HCT116 (cell line): ENCODE measurements around the gene ATP5F1D.

Source experiments
- EZH2 ChIP-seq: fragments of 200-600 bp; sonication (generic); IDR thresholded peaks from 2 replicates; pipeline ENCODE4 v1.6.1; 2017; ENCODE audit warnings: antibody characterized with exemption, mixed run types
- JUND ChIP-seq: IDR thresholded peaks from 2 replicates; pipeline ENCODE4 v1.6.1; 2012
- POLR2A ChIP-seq: IDR thresholded peaks from 2 replicates; pipeline ENCODE4 v1.7.0; 2011; ENCODE audit warnings: borderline replicate concordance; ENCODE audit not compliant: insufficient read depth, insufficient read length; ENCODE audit errors: extremely low read depth
- POLR2AphosphoS5 ChIP-seq: IDR thresholded peaks from 2 replicates; pipeline ENCODE4 v1.6.1; 2011; ENCODE audit warnings: mild to moderate bottlenecking, low read depth, low read length, moderate library complexity
- TF ChIP-seq, protein P1 (sequence below): IDR thresholded peaks from 2 replicates; pipeline ENCODE4 v1.6.1; 2012
- TF ChIP-seq, protein P2 (sequence below), 3 experiments: fragments of 200-600 bp in 1 of 3; sonication (generic) in 1 of 3; IDR thresholded peaks in 2 of 3; conservative IDR thresholded peaks in 1 of 3; 2 replicates each; pipeline ENCODE4 v1.5.1; 2012 to 2017; ENCODE audit warnings: low read depth in 2 of 3, low read length in 2 of 3, antibody characterized with exemption in 1 of 3, borderline replicate concordance in 1 of 3, control low read depth in 1 of 3, mild to moderate bottlenecking in 1 of 3, mixed read lengths in 1 of 3, mixed run types in 1 of 3, moderate library complexity in 1 of 3; ENCODE audit not compliant: insufficient read depth in 1 of 3
- TF ChIP-seq, protein P3 (sequence below): IDR thresholded peaks from 2 replicates; pipeline ENCODE4 v1.6.1; 2011; ENCODE audit warnings: mild to moderate bottlenecking, low read length, moderate library complexity; ENCODE audit not compliant: insufficient replicate concordance; ENCODE audit errors: extremely low read depth
- TF ChIP-seq, protein P4 (sequence below): IDR thresholded peaks from 2 replicates; pipeline ENCODE4 v1.6.1; 2012; ENCODE audit warnings: low read depth

DNA sequence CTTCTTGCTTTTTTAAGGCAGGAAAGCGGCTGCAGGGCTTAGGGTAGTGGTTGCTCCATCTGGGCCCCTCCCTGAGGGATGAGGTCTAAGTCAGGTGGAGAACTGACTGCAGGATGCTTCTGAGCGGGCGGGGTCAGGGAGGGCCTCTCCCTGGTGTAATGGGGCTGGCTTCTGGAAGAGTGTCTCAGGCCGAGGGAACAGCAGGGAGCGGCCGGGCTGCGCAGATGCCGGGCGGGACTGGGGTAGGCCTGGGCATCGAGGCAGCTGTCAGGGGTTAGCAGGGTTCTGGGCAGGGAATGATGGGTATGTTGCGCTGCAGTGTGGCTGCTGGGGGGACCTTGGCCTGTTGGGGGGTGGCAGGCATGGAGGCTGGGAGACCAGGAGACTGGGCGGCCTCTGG is 36.5 kb downstream of the ATP5F1D start:
- TF ChIP-seq, protein P1, sequence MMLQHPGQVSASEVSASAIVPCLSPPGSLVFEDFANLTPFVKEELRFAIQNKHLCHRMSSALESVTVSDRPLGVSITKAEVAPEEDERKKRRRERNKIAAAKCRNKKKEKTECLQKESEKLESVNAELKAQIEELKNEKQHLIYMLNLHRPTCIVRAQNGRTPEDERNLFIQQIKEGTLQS = no peak
- TF ChIP-seq JUND (no peak), POLR2AphosphoS5 (no peak), EZH2 (no peak), POLR2A (no peak)
- TF ChIP-seq, protein P2, sequence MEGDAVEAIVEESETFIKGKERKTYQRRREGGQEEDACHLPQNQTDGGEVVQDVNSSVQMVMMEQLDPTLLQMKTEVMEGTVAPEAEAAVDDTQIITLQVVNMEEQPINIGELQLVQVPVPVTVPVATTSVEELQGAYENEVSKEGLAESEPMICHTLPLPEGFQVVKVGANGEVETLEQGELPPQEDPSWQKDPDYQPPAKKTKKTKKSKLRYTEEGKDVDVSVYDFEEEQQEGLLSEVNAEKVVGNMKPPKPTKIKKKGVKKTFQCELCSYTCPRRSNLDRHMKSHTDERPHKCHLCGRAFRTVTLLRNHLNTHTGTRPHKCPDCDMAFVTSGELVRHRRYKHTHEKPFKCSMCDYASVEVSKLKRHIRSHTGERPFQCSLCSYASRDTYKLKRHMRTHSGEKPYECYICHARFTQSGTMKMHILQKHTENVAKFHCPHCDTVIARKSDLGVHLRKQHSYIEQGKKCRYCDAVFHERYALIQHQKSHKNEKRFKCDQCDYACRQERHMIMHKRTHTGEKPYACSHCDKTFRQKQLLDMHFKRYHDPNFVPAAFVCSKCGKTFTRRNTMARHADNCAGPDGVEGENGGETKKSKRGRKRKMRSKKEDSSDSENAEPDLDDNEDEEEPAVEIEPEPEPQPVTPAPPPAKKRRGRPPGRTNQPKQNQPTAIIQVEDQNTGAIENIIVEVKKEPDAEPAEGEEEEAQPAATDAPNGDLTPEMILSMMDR (IDR thresholded peaks at IDR 0.05 in 2 of 3, conservative IDR thresholded peaks at IDR 0.05 in 1 of 3; ENCODE audit: borderline replicate concordance in 1 of 3, insufficient read depth in 1 of 3, low read depth in 2 of 3, low read length in 2 of 3) = no peak
- TF ChIP-seq, protein P3, sequence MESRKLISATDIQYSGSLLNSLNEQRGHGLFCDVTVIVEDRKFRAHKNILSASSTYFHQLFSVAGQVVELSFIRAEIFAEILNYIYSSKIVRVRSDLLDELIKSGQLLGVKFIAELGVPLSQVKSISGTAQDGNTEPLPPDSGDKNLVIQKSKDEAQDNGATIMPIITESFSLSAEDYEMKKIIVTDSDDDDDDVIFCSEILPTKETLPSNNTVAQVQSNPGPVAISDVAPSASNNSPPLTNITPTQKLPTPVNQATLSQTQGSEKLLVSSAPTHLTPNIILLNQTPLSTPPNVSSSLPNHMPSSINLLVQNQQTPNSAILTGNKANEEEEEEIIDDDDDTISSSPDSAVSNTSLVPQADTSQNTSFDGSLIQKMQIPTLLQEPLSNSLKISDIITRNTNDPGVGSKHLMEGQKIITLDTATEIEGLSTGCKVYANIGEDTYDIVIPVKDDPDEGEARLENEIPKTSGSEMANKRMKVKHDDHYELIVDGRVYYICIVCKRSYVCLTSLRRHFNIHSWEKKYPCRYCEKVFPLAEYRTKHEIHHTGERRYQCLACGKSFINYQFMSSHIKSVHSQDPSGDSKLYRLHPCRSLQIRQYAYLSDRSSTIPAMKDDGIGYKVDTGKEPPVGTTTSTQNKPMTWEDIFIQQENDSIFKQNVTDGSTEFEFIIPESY = no peak
- TF ChIP-seq, protein P4, sequence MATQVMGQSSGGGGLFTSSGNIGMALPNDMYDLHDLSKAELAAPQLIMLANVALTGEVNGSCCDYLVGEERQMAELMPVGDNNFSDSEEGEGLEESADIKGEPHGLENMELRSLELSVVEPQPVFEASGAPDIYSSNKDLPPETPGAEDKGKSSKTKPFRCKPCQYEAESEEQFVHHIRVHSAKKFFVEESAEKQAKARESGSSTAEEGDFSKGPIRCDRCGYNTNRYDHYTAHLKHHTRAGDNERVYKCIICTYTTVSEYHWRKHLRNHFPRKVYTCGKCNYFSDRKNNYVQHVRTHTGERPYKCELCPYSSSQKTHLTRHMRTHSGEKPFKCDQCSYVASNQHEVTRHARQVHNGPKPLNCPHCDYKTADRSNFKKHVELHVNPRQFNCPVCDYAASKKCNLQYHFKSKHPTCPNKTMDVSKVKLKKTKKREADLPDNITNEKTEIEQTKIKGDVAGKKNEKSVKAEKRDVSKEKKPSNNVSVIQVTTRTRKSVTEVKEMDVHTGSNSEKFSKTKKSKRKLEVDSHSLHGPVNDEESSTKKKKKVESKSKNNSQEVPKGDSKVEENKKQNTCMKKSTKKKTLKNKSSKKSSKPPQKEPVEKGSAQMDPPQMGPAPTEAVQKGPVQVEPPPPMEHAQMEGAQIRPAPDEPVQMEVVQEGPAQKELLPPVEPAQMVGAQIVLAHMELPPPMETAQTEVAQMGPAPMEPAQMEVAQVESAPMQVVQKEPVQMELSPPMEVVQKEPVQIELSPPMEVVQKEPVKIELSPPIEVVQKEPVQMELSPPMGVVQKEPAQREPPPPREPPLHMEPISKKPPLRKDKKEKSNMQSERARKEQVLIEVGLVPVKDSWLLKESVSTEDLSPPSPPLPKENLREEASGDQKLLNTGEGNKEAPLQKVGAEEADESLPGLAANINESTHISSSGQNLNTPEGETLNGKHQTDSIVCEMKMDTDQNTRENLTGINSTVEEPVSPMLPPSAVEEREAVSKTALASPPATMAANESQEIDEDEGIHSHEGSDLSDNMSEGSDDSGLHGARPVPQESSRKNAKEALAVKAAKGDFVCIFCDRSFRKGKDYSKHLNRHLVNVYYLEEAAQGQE = no peak
